T-helper 2 cell (primary cell): ENCODE results near the gene CAMK2G.
"Not testable (repeated sequence)": the region's sequence is repeated elsewhere in the genome, so short reads cannot be mapped to it uniquely, and the experiment has no call there.

Source experiments
- DNase-seq, 5 experiments: peaks; one replicate each; pipeline versions ENCODE4 v3.0.0 to v3.0.0-alpha.2; 2012 to 2022

The CAMK2G gene

DNA sequence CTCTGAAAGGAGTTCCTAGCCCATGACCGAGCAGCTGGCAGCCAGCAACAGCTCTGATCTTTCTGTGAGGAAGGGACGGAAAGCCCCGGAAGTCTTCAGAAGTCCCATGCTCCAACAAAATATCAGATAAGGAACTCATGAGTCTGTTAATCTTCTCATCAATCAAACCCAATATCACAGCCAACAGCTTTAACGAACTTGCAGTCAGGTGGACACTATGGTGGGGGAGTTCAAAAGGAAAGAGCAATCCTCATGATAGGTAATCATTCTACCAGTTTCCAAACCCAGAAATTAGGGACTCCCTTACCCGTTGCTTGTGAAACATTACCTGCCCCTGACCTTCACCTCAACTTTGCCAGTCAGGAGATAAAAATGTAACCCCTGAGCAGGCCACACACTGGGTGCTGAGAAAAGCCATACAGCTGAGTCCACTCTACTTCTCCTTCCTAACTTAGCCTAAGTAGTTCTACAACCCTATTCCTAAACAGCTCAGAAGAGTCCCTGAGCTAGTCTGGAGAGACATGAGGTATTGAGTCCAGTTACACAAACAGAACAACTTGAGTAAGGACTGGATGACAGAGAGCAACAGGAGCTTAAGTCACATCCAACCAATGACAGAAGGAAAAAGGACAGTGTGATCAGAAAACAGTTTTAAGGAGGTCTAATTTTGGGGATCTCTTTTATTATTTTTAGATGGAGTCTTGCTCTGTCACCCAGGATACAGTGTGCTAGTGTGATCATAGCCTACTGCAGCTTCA is 65.1 kb downstream of the CAMK2G start:
- no peak for DNase-seq

DNA sequence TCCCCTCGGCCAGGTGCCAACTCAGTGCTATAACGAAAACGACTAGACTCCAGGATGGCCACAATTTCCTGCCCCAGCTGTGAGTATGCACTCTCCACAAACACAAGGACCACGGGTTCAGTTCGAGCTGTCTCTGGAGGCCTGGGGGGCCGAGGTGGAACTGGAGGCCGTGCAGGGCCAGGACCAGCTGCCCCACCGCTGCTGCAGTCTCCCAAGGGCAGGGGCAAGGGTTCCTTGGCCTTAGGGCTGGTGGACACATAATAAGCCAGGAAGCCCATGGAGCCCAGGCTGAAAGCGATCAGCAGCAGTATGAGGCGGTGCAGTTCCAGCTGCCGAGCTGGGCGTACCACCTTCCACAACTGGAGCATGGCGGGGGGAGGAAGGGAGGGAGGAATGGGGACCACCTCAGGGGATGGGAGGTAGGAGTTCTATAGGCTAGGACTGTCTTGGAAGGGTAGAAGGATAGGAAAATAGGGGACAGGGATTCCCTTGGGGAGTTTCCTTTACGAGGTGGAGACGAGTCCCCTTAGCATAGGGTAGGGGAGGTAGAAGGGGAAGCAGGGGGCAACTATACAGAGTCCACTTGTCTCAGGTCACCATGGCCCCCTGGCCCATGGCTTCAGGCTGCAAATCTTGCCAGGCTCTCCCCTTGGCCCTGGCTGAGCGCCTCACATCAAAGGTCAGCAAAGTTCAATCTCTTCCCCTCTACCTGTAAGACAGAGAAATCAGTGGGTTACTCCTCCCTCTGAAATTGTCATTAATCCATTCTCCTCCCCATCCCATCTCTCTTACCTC is 66.1 kb downstream of the CAMK2G start:
- no peak for DNase-seq

DNA sequence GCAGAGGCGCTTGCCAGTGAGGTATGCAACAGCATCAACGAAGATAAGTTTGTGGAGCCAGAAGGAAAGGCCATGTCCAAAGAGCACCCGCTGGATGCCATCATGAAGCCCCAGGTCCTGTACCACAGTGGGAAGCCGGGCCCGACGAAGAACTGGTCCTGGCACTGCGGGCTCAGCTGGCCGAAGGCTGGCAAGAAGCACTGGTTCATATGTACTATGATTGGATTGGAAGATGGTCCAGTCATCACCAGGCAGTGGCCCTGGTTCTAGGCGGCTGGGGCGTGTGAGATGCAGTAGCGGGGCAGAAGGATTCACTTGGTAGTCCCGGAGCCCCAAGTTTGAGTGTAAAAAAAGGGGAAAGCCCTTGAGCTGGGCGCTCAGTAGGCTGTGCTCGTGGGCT is 66.9 kb downstream of the CAMK2G start:
- DNase-seq = no peak

DNA sequence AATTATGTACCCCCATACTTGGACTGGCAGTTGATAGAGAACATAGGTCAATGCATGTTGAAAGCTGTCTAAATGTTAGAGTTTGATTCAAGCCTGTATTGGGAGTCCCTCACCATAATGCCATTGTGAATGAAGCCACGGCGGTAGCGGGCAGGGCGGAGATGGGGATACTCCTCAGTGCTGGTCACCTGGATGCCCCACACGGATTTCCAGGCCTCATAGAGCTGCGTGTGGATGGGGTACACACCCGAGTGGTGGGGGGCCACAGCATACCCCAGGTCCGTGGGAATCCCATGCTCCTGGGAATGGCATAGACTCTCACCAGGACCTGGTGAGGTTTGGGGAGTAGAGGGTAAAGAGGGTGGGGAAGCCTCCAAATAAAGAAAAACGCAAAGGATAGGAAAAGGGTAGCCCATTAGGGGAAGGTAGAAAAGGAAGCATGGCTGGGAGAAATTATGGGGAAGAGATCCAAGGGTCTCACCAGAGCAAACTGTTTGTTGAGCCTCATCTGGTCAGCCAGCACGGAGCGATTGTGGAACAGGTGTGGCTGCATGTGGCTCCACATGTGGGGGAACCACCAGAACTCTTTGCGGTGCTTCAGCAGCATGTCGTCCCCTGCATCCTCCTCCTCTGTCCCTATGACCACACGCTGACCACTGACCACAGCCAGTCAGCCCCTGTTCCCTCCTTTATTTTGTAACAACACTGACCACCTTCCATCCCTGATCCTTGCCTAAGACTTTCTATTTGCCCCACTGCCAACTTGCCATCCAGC is 68.0 kb downstream of the CAMK2G start:
- DNase-seq = no peak

DNA sequence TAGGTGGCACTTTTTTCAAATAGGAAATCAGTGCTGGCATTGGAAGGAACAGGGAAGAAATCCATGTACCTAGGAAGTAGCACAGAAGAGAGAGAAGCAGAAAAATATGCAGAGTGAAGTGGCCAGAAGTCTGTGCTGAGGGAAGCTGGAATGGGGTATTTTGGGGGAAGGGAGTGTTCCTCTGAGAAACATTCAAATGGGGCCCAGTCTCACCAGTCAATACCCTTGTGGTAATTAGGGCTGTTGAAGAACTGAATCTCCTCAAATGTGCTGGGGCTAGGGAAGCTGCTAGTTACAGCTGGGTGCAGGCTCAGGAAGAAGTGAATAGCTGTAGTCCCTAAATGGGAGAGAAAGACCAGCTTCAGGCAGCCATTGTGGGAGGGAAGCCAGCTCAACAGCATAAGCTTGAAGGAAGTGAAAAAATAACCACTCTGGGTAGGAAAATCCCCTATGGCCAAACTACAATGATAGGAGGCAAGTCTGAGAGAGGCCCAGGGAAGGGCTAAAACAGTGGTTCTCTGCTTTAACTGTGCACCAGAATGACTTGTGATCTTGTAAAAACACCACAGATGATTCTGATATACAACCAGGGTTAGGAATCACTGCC is 70.6 kb downstream of the CAMK2G start:
- DNase-seq = peak in 1 of 5 experiments; percentile 24

DNA sequence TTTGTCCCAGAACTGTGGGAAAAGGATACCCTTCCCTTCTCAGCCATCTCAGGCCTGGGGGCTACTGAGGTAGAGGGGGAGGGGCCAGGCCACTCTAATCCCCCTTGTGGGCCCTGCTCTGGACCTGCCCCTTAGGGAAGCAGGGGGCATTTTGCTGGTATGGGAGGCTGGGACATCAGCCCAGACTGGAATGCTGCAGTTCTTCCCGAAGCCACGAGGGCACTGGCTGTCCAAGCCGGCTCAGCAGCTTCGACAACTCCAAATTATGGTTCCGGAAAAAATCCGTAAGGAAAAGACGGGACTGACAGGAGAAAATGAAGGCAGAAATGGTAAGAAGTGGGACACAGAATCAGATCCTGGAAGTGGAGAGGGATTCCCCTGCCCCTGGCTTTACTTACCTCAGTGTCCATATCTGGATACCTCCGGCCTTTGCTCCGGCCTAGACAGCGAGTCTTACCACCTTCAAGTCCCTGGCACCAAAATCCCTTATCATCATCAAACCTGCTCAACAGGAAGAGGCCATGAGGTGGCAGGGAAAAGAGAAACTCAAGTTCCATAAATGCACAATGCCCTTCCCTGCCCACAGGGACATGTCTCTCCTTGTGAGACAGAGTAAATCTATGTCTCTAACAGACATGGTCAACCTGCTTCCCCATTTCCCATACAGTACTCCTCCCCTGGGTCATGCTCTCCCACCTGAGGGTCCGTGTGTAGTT is 71.9 kb downstream of the CAMK2G start:
- DNase-seq = no peak

DNA sequence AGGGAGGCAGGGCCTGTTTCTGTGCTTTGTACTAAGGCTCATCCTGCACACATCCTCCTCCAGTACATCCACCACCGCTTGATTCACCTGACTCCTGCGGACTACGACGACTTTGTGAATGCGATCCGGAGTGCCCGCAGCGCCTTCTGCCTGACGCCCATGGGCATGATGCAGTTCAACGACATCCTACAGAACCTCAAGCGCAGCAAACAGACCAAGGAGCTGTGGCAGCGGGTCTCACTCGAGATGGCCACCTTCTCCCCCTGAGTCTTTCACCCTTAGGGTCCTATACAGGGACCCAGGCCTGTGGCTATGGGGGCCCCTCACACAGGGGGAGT is 73.1 kb downstream of the CAMK2G start:
- DNase-seq = no peak

DNA sequence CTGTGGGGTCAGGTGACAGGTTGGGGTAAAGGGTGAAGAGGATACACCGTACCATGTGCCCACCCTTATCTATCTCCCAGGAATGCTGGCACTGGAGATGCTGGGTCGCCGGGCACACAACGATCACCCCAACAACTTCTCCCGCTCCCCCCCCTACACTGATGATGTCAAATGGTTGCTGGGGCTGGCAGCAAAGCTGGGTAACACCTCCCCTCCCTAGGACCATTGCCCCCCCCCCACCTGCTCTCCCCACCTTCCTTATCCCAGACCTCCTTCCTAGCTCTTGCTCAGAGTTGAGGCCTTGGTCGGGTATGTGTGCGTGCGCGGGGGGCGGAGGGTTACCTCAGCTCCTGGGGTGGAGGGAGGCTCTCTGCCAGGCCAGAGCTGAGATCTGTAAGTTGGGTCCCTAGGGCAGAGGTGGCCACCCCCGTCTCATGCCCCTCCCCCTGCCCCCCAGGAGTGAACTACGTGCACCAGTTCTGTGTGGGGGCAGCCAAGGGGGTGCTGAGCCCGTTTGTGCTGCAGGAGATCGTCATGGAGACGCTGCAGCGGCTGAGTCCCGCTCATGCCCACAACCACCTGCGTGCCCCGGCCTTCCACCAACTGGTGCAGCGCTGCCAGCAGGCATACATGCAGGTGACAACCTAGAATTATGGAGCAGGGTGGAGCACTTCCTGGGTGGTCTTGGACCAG is 73.6 kb downstream of the CAMK2G start:
- no peak for DNase-seq

DNA sequence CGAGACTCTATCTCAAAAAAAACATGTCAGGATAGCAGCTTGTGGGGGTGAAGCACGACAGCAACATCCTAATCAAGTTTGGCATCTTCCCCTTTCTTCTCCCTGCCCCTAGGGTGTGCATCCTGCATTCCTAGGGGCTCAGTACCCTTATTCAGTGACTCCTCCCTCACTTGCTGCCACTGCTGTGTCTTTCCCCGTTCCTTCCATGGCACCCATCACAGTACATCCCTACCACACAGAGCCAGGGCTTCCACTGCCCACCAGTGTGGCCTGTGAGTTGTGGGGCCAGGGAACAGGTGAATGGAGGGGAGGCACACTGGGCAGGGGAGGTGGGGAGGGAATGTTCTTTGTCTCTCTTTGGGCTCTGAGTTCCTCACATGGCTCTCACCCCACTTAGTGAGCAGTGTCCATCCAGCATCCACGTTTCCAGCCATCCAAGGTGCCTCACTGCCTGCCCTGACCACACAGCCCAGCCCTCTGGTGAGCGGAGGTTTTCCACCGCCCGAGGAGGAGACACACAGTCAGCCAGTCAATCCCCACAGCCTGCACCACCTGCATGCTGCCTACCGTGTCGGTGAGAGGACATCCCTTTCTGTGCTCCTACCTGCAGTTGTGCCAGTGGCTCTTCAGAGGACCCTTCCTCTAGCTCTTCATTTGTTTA is 74.3 kb downstream of the CAMK2G start:
- DNase-seq = no peak

DNA sequence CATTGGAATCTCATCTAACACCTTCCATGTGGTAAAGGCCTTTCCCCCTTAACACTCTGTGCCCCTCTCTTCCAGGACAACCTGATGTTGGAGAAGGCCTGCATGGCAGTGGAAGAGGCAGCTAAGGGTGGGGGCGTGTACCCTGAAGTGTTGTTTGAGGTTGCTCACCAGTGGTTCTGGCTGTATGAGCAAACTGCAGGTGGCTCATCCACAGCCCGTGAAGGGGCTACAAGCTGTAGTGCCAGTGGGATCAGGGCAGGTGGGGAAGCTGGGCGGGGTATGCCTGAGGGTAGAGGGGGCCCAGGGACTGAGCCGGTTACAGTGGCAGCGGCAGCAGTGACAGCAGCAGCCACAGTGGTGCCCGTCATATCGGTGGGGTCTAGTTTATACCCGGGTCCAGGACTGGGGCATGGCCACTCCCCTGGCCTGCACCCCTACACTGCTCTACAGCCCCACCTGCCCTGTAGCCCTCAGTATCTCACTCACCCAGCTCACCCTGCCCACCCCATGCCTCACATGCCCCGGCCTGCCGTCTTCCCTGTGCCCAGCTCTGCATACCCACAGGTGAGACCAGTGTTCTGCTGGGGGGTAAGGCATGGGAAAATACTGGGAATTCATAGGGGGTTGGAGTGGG is 75.3 kb downstream of the CAMK2G start:
- DNase-seq = no peak

DNA sequence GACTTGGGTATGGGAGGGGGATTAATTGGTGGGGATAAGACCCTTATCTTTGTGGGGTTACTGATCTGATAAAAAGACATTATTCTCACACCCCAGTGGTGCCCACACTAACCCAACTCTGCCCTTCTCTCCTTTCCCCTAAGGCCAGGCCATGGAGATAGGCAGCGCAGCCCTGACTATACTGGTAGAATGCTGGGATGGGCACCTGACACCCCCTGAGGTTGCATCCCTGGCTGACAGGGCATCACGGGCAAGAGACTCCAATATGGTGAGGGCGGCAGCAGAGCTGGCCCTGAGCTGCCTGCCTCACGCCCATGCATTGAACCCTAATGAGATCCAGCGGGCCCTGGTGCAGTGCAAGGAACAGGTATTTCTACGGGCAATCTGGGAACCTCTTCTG is 76.3 kb downstream of the CAMK2G start:
- DNase-seq = no peak

DNA sequence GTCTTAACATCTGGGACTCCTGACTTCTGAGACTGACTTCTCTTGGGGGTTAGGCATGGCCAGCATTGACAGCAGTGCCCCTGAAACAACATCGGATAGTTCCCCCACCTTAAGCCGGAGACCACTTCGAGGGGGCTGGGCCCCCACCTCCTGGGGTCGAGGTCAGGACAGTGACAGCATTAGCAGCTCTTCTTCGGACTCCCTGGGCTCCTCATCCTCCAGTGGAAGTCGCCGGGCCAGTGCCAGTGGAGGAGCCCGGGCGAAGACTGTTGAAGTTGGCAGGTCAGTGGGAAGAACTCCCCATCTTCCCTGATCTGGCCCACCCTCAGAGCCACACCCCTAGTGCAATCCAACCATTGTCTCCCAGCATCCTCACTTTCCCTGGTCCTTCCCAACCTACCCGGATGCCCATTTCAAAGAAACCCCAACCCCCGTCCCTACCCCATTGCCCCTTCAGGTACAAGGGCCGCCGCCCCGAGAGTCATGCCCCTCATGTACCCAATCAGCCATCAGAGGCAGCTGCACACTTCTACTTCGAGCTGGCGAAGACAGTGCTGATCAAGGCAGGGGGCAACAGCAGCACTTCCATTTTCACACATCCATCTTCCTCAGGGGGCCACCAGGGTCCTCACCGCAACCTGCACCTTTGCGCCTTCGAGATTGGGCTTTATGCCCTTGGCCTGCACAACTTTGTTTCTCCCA is 76.9 kb downstream of the CAMK2G start:
- no peak for DNase-seq

DNA sequence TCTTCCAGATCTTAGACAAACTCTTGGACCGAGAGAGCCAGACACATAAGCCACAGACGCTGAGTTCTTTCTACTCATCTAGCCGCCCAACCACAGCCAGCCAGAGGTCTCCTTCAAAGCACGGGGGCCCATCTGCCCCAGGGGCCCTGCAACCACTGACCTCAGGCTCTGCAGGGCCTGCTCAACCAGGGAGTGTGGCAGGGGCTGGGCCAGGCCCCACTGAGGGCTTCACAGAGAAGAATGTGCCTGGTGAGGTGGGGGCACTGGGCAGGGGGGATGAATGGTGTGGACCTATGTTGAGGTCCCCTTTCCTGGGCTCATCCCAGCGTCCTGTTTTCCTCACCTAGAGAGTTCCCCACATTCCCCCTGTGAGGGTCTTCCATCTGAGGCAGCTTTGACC is 77.6 kb downstream of the CAMK2G start:
- no peak for DNase-seq

DNA sequence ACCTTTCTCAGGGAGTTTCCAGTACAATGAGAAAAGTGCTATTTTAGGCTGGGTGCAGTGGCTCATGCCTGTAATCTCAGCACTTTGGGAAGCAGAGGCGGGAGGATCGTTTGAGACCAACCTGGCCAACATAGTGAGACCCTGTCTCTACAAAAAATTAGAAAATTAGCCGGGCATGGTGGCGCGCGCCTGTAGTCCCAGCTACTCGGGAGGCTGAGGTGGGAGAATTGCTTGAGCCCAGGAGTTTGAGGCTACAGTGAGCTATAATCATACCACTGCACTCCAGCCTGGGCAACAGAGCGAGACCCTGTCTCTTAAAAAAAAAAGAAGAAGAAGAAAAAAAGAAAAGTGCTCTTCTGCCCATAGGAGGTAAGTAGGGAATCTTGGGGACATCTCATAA is 78.3 kb downstream of the CAMK2G start:
- not testable (repeated sequence) for DNase-seq

DNA sequence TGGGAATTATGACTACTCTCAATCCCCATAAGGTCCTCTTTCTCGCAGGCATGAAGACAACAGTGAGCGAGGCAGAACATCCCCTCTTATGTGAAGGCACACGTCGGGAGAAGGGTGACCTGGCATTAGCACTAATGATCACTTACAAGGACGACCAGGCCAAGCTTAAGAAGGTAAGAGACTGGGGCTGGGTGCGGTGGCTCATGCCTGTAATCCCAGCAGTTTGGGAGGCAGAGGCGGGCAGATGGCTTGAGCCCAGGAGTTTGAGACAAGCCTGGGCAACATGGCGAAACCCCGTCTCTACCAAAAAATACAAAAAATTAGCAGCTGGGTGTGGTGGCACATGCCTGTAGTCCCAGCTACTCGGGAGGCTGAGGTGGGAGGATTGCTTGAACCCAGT is 78.9 kb downstream of the CAMK2G start:
- not testable (repeated sequence) for DNase-seq

DNA sequence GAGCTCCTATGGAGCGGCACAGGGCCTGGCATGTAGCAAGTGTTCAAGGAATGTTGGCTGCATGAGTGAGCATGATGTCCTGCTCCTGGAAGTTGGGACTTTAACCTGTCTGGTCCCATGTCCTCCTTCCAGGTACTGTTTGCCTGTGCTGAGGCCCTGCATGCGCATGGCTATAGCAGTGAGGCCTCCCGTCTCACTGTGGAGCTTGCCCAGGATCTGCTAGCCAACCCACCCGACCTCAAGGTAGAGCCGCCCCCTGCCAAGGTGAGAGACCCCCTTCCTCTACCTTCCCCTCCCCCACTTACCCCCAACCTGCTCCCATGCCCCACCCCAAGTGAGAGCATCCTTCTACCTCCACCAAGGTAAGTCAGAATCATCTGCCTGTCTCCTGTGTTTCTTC is 80.9 kb downstream of the CAMK2G start:
- no peak for DNase-seq

DNA sequence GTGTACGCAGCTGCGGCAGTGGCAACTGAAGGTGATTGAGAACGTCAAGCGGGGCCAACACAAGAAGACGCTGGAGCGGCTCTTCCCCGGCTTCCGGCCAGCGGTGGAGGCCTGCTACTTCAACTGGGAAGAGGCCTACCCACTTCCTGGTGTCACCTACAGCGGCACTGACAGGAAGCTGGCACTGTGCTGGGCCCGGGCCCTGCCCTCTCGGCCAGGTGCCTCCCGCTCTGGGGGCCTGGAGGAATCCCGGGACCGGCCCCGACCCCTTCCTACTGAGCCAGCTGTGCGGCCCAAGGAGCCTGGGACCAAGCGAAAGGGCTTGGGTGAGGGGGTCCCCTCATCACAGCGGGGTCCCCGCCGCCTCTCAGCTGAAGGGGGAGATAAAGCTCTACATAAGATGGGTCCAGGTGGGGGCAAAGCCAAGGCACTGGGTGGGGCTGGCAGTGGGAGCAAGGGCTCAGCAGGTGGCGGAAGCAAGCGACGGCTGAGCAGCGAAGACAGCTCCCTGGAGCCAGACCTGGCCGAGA is 82.4 kb downstream of the CAMK2G start:
- no peak for DNase-seq

DNA sequence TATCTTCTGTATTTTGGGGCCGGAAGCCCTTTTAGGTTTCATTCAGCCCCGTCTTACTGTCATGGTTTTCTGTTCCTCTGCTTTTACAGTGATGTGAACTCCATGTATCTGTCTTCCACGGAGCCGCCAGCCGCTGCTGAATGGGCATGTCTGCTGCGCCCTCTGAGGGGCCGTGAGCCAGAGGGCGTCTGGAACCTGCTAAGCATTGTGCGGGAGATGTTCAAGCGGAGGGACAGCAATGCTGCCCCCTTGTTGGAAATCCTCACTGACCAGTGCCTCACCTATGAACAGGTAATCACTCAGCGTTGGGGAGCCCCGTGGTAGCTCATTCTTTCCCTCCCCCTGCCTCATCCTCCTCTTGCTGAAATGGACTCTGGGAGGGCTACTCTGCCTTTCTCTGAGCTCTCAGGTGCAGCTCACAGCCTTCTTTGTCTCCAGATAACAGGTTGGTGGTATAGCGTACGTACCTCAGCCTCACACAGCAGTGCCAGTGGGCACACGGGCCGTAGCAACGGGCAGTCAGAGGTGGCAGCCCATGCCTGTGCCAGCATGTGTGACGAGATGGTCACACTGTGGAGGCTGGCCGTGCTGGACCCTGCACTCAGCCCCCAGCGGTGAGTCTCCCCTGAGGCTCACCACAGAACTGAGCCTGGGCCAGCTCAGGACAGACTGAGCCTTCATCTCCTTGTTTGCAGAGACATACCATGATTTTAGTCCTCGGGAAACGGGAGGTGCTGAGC is 83.3 kb downstream of the CAMK2G start:
- no peak for DNase-seq

DNA sequence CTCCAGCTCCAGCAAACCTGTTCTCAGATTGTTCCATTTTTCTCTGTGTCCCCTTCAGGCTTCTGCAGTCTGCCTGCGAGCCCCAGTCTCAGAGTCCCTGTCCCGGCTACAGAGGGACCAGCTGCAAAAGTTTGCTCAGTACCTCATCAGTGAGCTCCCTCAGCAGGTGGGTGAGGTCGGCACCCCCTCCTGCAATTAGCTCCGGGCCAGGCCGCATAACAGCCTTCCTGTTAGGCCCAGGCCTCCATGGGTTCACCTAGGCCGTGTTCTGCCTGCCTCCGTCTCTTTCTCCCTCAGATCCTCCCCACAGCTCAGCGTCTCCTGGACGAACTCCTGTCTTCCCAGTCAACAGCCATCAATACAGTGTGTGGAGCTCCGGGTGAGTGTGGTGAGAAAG is 84.7 kb downstream of the CAMK2G start:
- no peak for DNase-seq
